K562 (cell line): Measurements from ENCODE around the gene PIP4K2C. TPM values are rescaled to one million over a fixed set of nuclear protein-coding genes. Genes with fewer than 3 reads are reported as not detected.

Experiments
- ASH1L ChIP-seq: fragments of 450-650 bp; IDR thresholded peaks from 2 replicates; pipeline ENCODE4 v1.6.1; 2018; ENCODE audit warnings: borderline replicate concordance, mild to moderate bottlenecking, low read depth; ENCODE audit not compliant: partially characterized antibody
- CEBPG ChIP-seq, 3 experiments: fragments of 200-800 bp in 1 of 3; sonication (Bioruptor generic) in 1 of 3; sonication (generic) in 1 of 3; formaldehyde crosslinking in 1 of 3; IDR thresholded peaks in 2 of 3; conservative IDR thresholded peaks in 1 of 3; 2 replicates each; pipeline versions ENCODE4 v1.6.1 to v1.8.0; 2016 to 2022; ENCODE audit warnings: missing compliant biosample characterization in 2 of 3, missing genetic modification characterization in 2 of 3, mild to moderate bottlenecking in 1 of 3, missing genetic modification reagents in 1 of 3
- CHD4 ChIP-seq: fragments of 200-600 bp; sonication (generic); IDR thresholded peaks from 3 replicates; pipeline ENCODE4 v1.6.1; 2012; ENCODE audit warnings: low read depth, mild to moderate bottlenecking, mixed read lengths, low read length, inconsistent platforms; ENCODE audit not compliant: insufficient read depth, insufficient replicate concordance, poor library complexity, severe bottlenecking
- CLOCK ChIP-seq: fragments of 250-450 bp; sonication (Bioruptor Pico); IDR thresholded peaks from 2 replicates; pipeline ENCODE4 v1.4.0; 2020; ENCODE audit warnings: mild to moderate bottlenecking, moderate library complexity, borderline replicate concordance
- ELF1 ChIP-seq: fragments of 200-800 bp; sonication (Bioruptor generic); IDR thresholded peaks from 2 replicates; pipeline ENCODE4 v1.6.1; 2016; ENCODE audit warnings: missing genetic modification characterization, missing compliant biosample characterization
- ETV1 ChIP-seq: fragments of 450-650 bp; conservative IDR thresholded peaks from 2 replicates; pipeline ENCODE4 v1.6.1; 2016; ENCODE audit warnings: missing genetic modification characterization, control low read depth, low read depth, missing compliant biosample characterization
- POLR2G ChIP-seq: fragments of 200-400 bp; formaldehyde crosslinking; IDR thresholded peaks from 2 replicates; pipeline ENCODE4 v1.6.1; 2017; ENCODE audit warnings: low read depth, mild to moderate bottlenecking, antibody characterized with exemption, low read length, moderate library complexity
- RREB1 ChIP-seq: fragments of 250-450 bp; sonication (Bioruptor Pico); IDR thresholded peaks from 2 replicates; pipeline ENCODE4 v1.4.0; 2020
- ZBTB17 ChIP-seq: fragments of 450-650 bp; formaldehyde crosslinking; IDR thresholded peaks from 2 replicates; pipeline ENCODE4 v1.4.0; 2020; ENCODE audit warnings: mild to moderate bottlenecking
- ZEB2 ChIP-seq: fragments of 450-650 bp; IDR thresholded peaks from 2 replicates; pipeline ENCODE4 v1.6.1; 2016
- ZNF12 ChIP-seq: sonication (generic); formaldehyde crosslinking; IDR thresholded peaks from 2 replicates; pipeline ENCODE4 v1.4.0; 2020; ENCODE audit warnings: mild to moderate bottlenecking, missing genetic modification reagents
- ZNF57 ChIP-seq: fragments of 450-650 bp; formaldehyde crosslinking; IDR thresholded peaks from 2 replicates; pipeline ENCODE4 v1.4.0; 2020; ENCODE audit warnings: mild to moderate bottlenecking, moderate library complexity
- ZSCAN32 ChIP-seq: fragments of 450-650 bp; formaldehyde crosslinking; IDR thresholded peaks from 2 replicates; pipeline ENCODE4 v1.4.0; 2020; ENCODE audit warnings: mild to moderate bottlenecking, moderate library complexity
- polyA plus RNA-seq, 8 experiments: library from polyadenylated mRNA; depleted of rRNA in 4 of 8; stranded (reverse) in 5 of 8; unstranded in 3 of 8; fragments of >200 nt; fragmentation: Nextera tagmentation in 2 of 8; fragmentation: Illumina TruSeq in 1 of 8; extraction: Ambion mirVana in 2 of 8; extraction: Trizol in 1 of 8; gene quantifications; 2 replicates each; pipeline versions ENCODE4 v1.2.1 to v1.2.3, GENCODE V29; 2011 to 2014; ENCODE audit warnings: inconsistent platforms in 1 of 8, missing spikeins in 1 of 8
- total RNA-seq, 7 experiments: library from RNA; depleted of rRNA in 6 of 7; stranded (reverse); fragments of >200 nt in 6 of 7; fragmentation: Illumina TruSeq in 2 of 7; extraction: Trizol in 2 of 7; gene quantifications; 2 replicates each; pipeline versions ENCODE4 v1.2.1 to v1.2.3, GENCODE V29; 2011 to 2021; ENCODE audit warnings: low replicate concordance in 1 of 7
- TF ChIP-seq, protein P1 (sequence below): fragments of 250-450 bp; sonication (Bioruptor Pico); IDR thresholded peaks from 2 replicates; pipeline ENCODE4 v1.4.0; 2020; ENCODE audit warnings: borderline replicate concordance
- TF ChIP-seq, protein P2 (sequence below): sonication (generic); formaldehyde crosslinking; IDR thresholded peaks from 2 replicates; pipeline ENCODE4 v1.8.0; 2022; ENCODE audit warnings: mild to moderate bottlenecking, missing genetic modification reagents, borderline replicate concordance

The PIP4K2C gene
- total and polyA plus RNA-seq, 9 of the 15 experiments (the other 6 are each of a cell fraction or from before 2014, with no cell fraction given) = 9.0 to 41.4 (median 18.3) TPM

- TF ChIP-seq ZBTB17 (CRISPR knock-in tag) (peak; percentile 63; the same call in 1 of the 2 replicates), ZNF12 (CRISPR knock-in tag) (no peak), ASH1L (no peak), CLOCK (CRISPR knock-in tag) (no peak), ETV1 (tag) (no peak), ZEB2 (no peak), CHD4 (no peak), RREB1 (0 out of 2 replicates have a peak, but pooled peaks have one; percentile 6), POLR2G (no peak), ZSCAN32 (CRISPR knock-in tag) (no peak), ZNF57 (CRISPR knock-in tag) (no peak), CEBPG (CRISPR knock-in tag; IDR thresholded peaks at IDR 0.05) (peak; percentile 94), CEBPG (tag; conservative IDR thresholded peaks at IDR 0.05 in 1 of 2, IDR thresholded peaks at IDR 0.05 in 1 of 2) (peak in 1 of 2 experiments; percentile 93; a peak in 3 of 4 replicates), ELF1 (tag) (no peak)
- TF ChIP-seq, protein P1, sequence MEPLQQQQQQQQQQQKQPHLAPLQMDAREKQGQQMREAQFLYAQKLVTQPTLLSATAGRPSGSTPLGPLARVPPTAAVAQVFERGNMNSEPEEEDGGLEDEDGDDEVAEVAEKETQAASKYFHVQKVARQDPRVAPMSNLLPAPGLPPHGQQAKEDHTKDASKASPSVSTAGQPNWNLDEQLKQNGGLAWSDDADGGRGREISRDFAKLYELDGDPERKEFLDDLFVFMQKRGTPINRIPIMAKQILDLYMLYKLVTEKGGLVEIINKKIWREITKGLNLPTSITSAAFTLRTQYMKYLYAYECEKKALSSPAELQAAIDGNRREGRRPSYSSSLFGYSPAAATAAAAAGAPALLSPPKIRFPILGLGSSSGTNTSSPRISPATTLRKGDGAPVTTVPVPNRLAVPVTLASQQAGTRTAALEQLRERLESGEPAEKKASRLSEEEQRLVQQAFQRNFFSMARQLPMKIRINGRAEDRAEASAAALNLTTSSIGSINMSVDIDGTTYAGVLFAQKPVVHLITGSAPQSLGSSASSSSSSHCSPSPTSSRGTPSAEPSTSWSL (CRISPR knock-in tag) = no peak
- TF ChIP-seq, protein P2, sequence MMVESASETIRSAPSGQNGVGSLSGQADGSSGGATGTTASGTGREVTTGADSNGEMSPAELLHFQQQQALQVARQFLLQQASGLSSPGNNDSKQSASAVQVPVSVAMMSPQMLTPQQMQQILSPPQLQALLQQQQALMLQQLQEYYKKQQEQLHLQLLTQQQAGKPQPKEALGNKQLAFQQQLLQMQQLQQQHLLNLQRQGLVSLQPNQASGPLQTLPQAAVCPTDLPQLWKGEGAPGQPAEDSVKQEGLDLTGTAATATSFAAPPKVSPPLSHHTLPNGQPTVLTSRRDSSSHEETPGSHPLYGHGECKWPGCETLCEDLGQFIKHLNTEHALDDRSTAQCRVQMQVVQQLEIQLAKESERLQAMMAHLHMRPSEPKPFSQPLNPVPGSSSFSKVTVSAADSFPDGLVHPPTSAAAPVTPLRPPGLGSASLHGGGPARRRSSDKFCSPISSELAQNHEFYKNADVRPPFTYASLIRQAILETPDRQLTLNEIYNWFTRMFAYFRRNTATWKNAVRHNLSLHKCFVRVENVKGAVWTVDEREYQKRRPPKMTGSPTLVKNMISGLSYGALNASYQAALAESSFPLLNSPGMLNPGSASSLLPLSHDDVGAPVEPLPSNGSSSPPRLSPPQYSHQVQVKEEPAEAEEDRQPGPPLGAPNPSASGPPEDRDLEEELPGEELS (CRISPR knock-in tag) = no peak
Observed at GRCh38 chr12:57548488-57548887, 42.5 kb upstream of the PIP4K2C start (continued).
